ENCODE measurements around the gene LILRB4.
"Not testable (repeated sequence)": the region's sequence is repeated elsewhere in the genome, so short reads cannot be mapped to it uniquely, and the experiment has no call there.

LILRB4 gene
- total RNA-seq = 0 reads per million in 2 donors

GRCh38 chr19:54662730-54663129 is at the start of gene LILRB4:
Gene LILRB4 (plus strand): TSS chr19:54662985. CDS start chr19:54663034, 49 bp downstream.
- DNase-seq = no peak

GRCh38 chr19:54614726-54615125 is 48.1 kb upstream of the LILRB4 start:
- no peak for DNase-seq

- no peak for DNase-seq
Observed at GRCh38 chr19:54616057-54616456, 46.7 kb upstream of the LILRB4 start.

- DNase-seq = no peak
Observed at GRCh38 chr19:54616821-54617560, 45.8 kb upstream of the LILRB4 start.

- no peak for DNase-seq
Observed at GRCh38 chr19:54620464-54620863, 42.3 kb upstream of the LILRB4 start.

- DNase-seq = no peak
Observed at GRCh38 chr19:54622431-54622830, 40.4 kb upstream of the LILRB4 start.

- not testable (repeated sequence) for DNase-seq
Observed at GRCh38 chr19:54624234-54624633, 38.6 kb upstream of the LILRB4 start.

- not testable (repeated sequence) for DNase-seq
Observed at GRCh38 chr19:54624934-54625730, 37.7 kb upstream of the LILRB4 start.

- DNase-seq = no peak
Observed at GRCh38 chr19:54626757-54627156, 36.0 kb upstream of the LILRB4 start.

- not testable (repeated sequence) for DNase-seq
Observed at GRCh38 chr19:54627912-54628311, 34.9 kb upstream of the LILRB4 start.

GRCh38 chr19:54630262-54630661 is 32.5 kb upstream of the LILRB4 start, which contains the start of gene LILRB1:
Gene LILRB1 (plus strand): TSS chr19:54630484. CDS start chr19:54631074, 590 bp downstream.
- not testable (repeated sequence) for DNase-seq

- DNase-seq = no peak
Observed at GRCh38 chr19:54630782-54631181, 32.0 kb upstream of the LILRB4 start.

GRCh38 chr19:54631489-54632337 is 31.1 kb upstream of the LILRB4 start:
- not testable (repeated sequence) for DNase-seq

- DNase-seq = not testable (repeated sequence)
Observed at GRCh38 chr19:54632517-54632916, 30.3 kb upstream of the LILRB4 start.

GRCh38 chr19:54633401-54633800 is 29.4 kb upstream of the LILRB4 start:
- DNase-seq = no peak

- DNase-seq = not testable (repeated sequence)
Observed at GRCh38 chr19:54636081-54636480, 26.7 kb upstream of the LILRB4 start.

- no peak for DNase-seq
Observed at GRCh38 chr19:54638683-54639082, 24.1 kb upstream of the LILRB4 start.

- DNase-seq = not testable (repeated sequence)
Observed at GRCh38 chr19:54642953-54643352, 19.8 kb upstream of the LILRB4 start.

GRCh38 chr19:54643583-54643982 is 19.2 kb upstream of the LILRB4 start:
- not testable (repeated sequence) for DNase-seq

GRCh38 chr19:54644056-54644455 is 18.7 kb upstream of the LILRB4 start:
- DNase-seq = no peak

GRCh38 chr19:54646331-54646841 is 16.4 kb upstream of the LILRB4 start:
- no peak for DNase-seq

- no peak for DNase-seq
Observed at GRCh38 chr19:54648129-54648528, 14.7 kb upstream of the LILRB4 start.

Data from T-helper 9 cell (primary cell).